Retinal pigment epithelial cell (primary cell): Measurements from ENCODE around the gene TAF13.

Experiments
- DNase-seq: peaks from one replicate; pipeline ENCODE4 v3.0.0-alpha.2; 2010; ENCODE audit warnings: low read depth
- H3K4me3 ChIP-seq: 2 replicates; pipeline ENCODE4 v1.5.1; 2011; ENCODE audit warnings: mild to moderate bottlenecking, low read length, control low read depth, moderate library complexity
- TF ChIP-seq, protein P1 (sequence below): conservative IDR thresholded peaks from 2 replicates; pipeline ENCODE4 v1.5.1; 2011; ENCODE audit warnings: low read depth, low read length, control low read depth, inconsistent platforms

TAF13 gene

GRCh38 chr1:109083923-109084322, 8.1 kb upstream of the TAF13 start:
- DNase-seq = no peak
- TF ChIP-seq, protein P1, sequence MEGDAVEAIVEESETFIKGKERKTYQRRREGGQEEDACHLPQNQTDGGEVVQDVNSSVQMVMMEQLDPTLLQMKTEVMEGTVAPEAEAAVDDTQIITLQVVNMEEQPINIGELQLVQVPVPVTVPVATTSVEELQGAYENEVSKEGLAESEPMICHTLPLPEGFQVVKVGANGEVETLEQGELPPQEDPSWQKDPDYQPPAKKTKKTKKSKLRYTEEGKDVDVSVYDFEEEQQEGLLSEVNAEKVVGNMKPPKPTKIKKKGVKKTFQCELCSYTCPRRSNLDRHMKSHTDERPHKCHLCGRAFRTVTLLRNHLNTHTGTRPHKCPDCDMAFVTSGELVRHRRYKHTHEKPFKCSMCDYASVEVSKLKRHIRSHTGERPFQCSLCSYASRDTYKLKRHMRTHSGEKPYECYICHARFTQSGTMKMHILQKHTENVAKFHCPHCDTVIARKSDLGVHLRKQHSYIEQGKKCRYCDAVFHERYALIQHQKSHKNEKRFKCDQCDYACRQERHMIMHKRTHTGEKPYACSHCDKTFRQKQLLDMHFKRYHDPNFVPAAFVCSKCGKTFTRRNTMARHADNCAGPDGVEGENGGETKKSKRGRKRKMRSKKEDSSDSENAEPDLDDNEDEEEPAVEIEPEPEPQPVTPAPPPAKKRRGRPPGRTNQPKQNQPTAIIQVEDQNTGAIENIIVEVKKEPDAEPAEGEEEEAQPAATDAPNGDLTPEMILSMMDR = no peak

GRCh38 chr1:109083501-109083900, 7.7 kb upstream of the TAF13 start:
- TF ChIP-seq, protein P1 = no peak
- no peak for DNase-seq
- H3K4me3 ChIP-seq = no peak overlapping the region

More at GRCh38 chr1:109083923-109084322, 8.1 kb upstream of the TAF13 start:
- H3K4me3 ChIP-seq = no peak overlapping the region

DNA sequence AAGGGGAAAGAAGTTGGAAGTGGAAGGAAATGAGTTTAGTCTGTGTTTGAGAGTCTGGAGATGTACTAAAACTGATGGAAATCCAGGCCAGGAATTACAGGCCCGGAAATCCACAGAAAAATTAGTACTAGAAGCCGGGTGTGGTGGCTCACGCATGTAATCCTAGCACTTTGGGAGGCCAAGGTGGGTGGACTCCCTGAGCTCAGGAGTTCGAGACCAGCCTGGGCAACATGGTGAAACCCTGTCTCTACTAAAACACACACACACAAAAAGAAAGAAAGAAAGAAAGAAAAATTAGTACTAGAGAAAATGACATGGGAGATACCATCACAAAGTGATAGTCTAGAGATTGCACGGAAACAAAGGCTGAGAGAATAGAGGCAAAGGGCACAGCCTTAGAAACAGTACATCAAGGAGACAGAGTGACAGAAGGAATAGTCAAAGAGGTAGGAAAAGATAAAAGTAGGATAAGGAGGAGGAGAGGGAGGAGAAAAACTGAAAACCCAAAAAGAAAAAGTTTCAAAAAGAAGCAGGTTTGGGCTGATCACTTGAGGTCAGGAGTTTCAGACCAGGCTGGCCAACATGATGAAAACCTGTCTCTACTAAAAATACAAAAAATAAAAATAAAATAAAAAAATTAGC, 4.8 kb upstream of the TAF13 start:
- no peak for DNase-seq
- no peak overlapping the region for H3K4me3 ChIP-seq
- TF ChIP-seq, protein P1 = no peak

- no peak for DNase-seq
- H3K4me3 ChIP-seq = no peak overlapping the region
- TF ChIP-seq, protein P1 = no peak
Measured at GRCh38 chr1:109079240-109079622, 3.4 kb upstream of the TAF13 start.

- TF ChIP-seq, protein P1 = no peak
- no peak overlapping the region for H3K4me3 ChIP-seq
- no peak for DNase-seq
Measured at GRCh38 chr1:109078317-109078716, 2.5 kb upstream of the TAF13 start.

DNA sequence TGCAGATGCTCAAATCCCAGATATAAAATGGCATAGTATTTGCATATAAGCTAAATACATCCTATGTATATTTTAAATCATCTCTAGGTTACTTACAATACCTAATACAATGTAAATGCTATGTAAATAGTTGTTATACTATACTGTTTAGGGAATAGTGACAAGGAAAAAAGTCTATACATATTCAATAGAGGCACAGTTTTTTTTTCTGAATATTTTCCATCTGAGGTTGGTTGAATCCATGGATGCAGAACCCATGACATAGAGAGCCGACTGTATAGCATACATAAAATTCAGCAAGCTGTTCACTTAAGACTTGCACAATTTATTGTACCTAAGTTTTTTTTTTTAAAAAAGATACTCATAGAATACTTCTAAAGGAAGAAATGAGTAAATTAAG, 6.5 kb downstream of the TAF13 start:
- DNase-seq = no peak
- TF ChIP-seq, protein P1 = no peak

GRCh38 chr1:109067883-109068282, 7.9 kb downstream of the TAF13 start:
- no peak overlapping the region for H3K4me3 ChIP-seq
- TF ChIP-seq, protein P1 = no peak
- DNase-seq = no peak

More for the DNA sequence above, 6.5 kb downstream of the TAF13 start:
- no peak overlapping the region for H3K4me3 ChIP-seq
